ENCODE results near the gene TARBP1. TPM values are rescaled to one million over a fixed set of nuclear protein-coding genes. Genes with fewer than 3 reads are reported as not detected.
A peak's percentile ranks its signal among the peaks of the same experiment; 100 is the strongest.

The TARBP1 gene
- total RNA-seq, 4 donors from 2014 or later: 5.8 to 11.1 (median 9.8) TPM

GRCh38 chr1:234502785-234503184 lies 23.8 kb upstream of the TARBP1 start:
- TF ChIP-seq CTCF (IDR thresholded peaks at IDR 0.05) (no peak), EP300 (IDR thresholded peaks at IDR 0.05) (no peak), POLR2AphosphoS5 (IDR thresholded peaks at IDR 0.05) (no peak), POLR2A (IDR thresholded peaks at IDR 0.05; ENCODE audit: low read depth) (no peak)

DNA sequence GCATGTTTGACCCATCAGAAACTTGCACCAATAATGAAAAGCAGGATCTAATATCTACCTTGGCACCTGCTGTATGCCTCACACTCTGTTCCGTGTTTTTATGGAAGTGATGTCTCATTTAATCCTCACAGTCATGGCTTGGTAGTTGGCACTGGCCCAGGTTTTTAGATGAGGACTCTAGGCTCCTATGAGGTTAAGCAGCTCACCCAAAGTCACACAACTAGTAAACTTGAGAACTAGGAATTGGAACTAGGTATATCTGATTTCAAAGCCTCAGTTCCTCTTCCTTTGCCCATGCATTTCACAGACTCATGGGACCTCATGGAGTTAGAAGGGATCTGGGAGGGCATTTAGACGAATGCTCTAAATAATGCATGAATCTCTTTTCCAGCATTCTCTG lies 21.3 kb upstream of the TARBP1 start:
- H3K4me3 ChIP-seq: no peak overlapping the region
- H3K27me3 ChIP-seq: no peaks in the 10 kb centered on the region
- H3K4me1 ChIP-seq: peaks cover 12 to 50% (median 45%) of the 10 kb centered on the region in 4 donors
- peak overlapping the region; percentile 85 to 90 (median 87) for H3K27ac ChIP-seq (replicated peaks in 1 of 4)
- intact Hi-C loops (cut with DNase I): no loop called here
- no peaks in the 10 kb centered on the region for H3K9me3 ChIP-seq
- DNase-seq (ENCODE audit: extremely low spot score): no peak
- 34% methylated on average over 2 of the region's 2 CpGs for WGBS
- no peaks in the 10 kb centered on the region for H3K36me3 ChIP-seq
- TF ChIP-seq POLR2AphosphoS5 (IDR thresholded peaks at IDR 0.05): no peak
- TF ChIP-seq CTCF (IDR thresholded peaks at IDR 0.05): no peak
- TF ChIP-seq POLR2A (IDR thresholded peaks at IDR 0.05; ENCODE audit: low read depth): no peak
- no peak for TF ChIP-seq EP300 (IDR thresholded peaks at IDR 0.05)

More at GRCh38 chr1:234502785-234503184, 23.8 kb upstream of the TARBP1 start:
- Histone ChIP-seq H3K4me1 (peaks cover 12 to 45% (median 41%) of the 10 kb centered on the region in 4 donors), H3K27ac (replicated peaks in 1 of 4) (peak overlapping the region; percentile 14 to 64 (median 56)), H3K36me3 (no peaks in the 10 kb centered on the region), H3K4me3 (no peak overlapping the region), H3K27me3 (no peaks in the 10 kb centered on the region), H3K9me3 (no peaks in the 10 kb centered on the region)
- intact Hi-C loops (cut with DNase I): no loop called here
- DNase-seq (ENCODE audit: extremely low spot score): no peak

DNA sequence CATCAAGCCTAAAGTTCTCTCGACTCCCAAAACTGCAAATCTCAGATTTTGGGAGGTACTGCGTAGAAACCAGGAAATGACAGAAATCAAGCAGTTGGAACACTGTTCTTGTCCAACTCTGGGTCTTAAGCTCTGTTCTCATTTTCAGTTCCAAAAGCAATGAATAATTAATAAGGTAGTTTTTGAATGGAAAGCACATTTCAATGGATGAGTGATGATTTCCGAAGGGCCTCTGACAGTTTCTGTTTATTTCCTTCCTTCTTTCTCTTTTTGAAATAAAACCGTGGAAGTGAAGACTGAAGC lies 20.9 kb upstream of the TARBP1 start:
- Histone ChIP-seq H3K27me3 (no peaks in the 10 kb centered on the region), H3K9me3 (no peaks in the 10 kb centered on the region), H3K27ac (replicated peaks in 1 of 4) (peak overlapping the region; percentile 85 to 90 (median 87)), H3K4me1 (peaks cover 14 to 54% (median 48%) of the 10 kb centered on the region in 4 donors), H3K4me3 (peak overlapping the region; percentile 28 to 46 (median 35)), H3K36me3 (no peaks in the 10 kb centered on the region)
- no peak for DNase-seq (ENCODE audit: extremely low spot score)
- TF ChIP-seq POLR2A (IDR thresholded peaks at IDR 0.05; ENCODE audit: low read depth) (no peak), EP300 (IDR thresholded peaks at IDR 0.05) (no peak), POLR2AphosphoS5 (IDR thresholded peaks at IDR 0.05) (no peak), CTCF (IDR thresholded peaks at IDR 0.05) (no peak)
- intact Hi-C loops (cut with DNase I): loop anchor here (2.0 to 5.0 kb wide), 3 partner anchors 102 to 585 kb away; no protein-coding TSS in a partner anchor
- 44% methylated on average over 4 of the region's 4 CpGs for WGBS

- Histone ChIP-seq H3K27ac (replicated peaks in 1 of 4) (peak overlapping the region; percentile 85 to 90 (median 87)), H3K4me3 (peak overlapping the region; percentile 28 to 46 (median 35)), H3K27me3 (no peaks in the 10 kb centered on the region), H3K9me3 (no peaks in the 10 kb centered on the region), H3K36me3 (no peaks in the 10 kb centered on the region), H3K4me1 (peaks cover 15 to 55% (median 49%) of the 10 kb centered on the region in 4 donors)
- 27% methylated on average over 15 of the region's 27 CpGs for WGBS
- intact Hi-C loops (cut with DNase I): loop anchor here (2.0 to 5.0 kb wide), 3 partner anchors 103 to 585 kb away; no protein-coding TSS in a partner anchor
- no peak for TF ChIP-seq EP300 (IDR thresholded peaks at IDR 0.05)
- TF ChIP-seq CTCF (IDR thresholded peaks at IDR 0.05): peak; percentile 94 to 98 (median 97)
- no peak for TF ChIP-seq POLR2A (IDR thresholded peaks at IDR 0.05; ENCODE audit: low read depth)
- TF ChIP-seq POLR2AphosphoS5 (IDR thresholded peaks at IDR 0.05): peak; percentile 83 to 87
- DNase-seq (ENCODE audit: extremely low spot score): peak; percentile 98
Observed at GRCh38 chr1:234499119-234499942, 20.4 kb upstream of the TARBP1 start.
